Midbrain (tissue), 1 donor: ENCODE measurements around the gene CNNM3.

Experiments used
- DNase-seq: peaks from one replicate; lab custom pipeline; 2025; lab: John Stamatoyannopoulos, UW

CNNM3 gene

GRCh38 chr2:96819128-96819875 lies 3.2 kb downstream of the CNNM3 start:
- DNase-seq, result no peak

GRCh38 chr2:96819876-96820511 lies 3.9 kb downstream of the CNNM3 start:
- DNase-seq, result no peak

- DNase-seq, result no peak
Observed at GRCh38 chr2:96821113-96821675, 5.1 kb downstream of the CNNM3 start.

- DNase-seq, result no peak
Observed at GRCh38 chr2:96822786-96823185, 6.7 kb downstream of the CNNM3 start.

GRCh38 chr2:96823198-96823597 lies 7.1 kb downstream of the CNNM3 start:
- DNase-seq, result no peak

GRCh38 chr2:96824079-96824870 lies 8.2 kb downstream of the CNNM3 start:
- no peak for DNase-seq

- DNase-seq, result no peak
Observed at GRCh38 chr2:96825057-96825456, 9.0 kb downstream of the CNNM3 start.

GRCh38 chr2:96826546-96827278 lies 10.6 kb downstream of the CNNM3 start:
- DNase-seq, result no peak

- DNase-seq, result no peak
Observed at GRCh38 chr2:96828436-96828835, 12.4 kb downstream of the CNNM3 start.

- DNase-seq, result no peak
Observed at GRCh38 chr2:96828874-96829273, 12.8 kb downstream of the CNNM3 start.

GRCh38 chr2:96830044-96830562 lies 14.0 kb downstream of the CNNM3 start:
- no peak for DNase-seq

- no peak for DNase-seq
Observed at GRCh38 chr2:96831679-96832078, 15.6 kb downstream of the CNNM3 start.

GRCh38 chr2:96832408-96832753 lies 16.3 kb downstream of the CNNM3 start:
- DNase-seq, result no peak

GRCh38 chr2:96832754-96833507 lies 16.9 kb downstream of the CNNM3 start:
- no peak for DNase-seq

- no peak for DNase-seq
Observed at GRCh38 chr2:96835830-96836229, 19.8 kb downstream of the CNNM3 start.

- no peak for DNase-seq
Observed at GRCh38 chr2:96837575-96837974, 21.5 kb downstream of the CNNM3 start.

GRCh38 chr2:96838345-96839292 lies 22.6 kb downstream of the CNNM3 start:
- DNase-seq, result no peak

- no peak for DNase-seq
Observed at GRCh38 chr2:96839293-96839874, 23.3 kb downstream of the CNNM3 start.
